Middle frontal gyrus (tissue), 1 donor: ENCODE data around the gene ERCC5.

Experiments
- DNase-seq: peaks from one replicate; pipeline ENCODE4 v3.0.0-alpha.2; 2015; ENCODE audit warnings: low spot score; ENCODE audit errors: extremely low spot score

The ERCC5 gene

DNA sequence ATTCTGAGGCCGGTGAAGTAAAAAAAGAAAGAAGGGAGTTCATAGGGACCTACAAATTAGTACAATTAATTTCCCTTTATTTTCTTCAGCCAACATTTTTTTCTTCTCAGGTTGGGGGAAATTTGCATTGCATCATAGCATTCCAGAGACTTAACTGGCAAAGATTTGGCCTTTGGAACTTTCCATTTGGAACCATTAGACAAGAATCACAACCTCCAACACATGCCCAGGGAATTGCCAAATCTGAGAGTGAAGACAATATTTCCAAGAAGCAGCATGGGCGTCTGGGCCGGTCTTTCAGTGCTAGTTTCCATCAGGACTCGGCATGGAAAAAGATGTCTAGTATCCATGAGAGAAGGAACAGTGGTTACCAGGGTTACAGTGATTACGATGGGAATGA is 6.4 kb upstream of the ERCC5 start:
- no peak for DNase-seq

DNA sequence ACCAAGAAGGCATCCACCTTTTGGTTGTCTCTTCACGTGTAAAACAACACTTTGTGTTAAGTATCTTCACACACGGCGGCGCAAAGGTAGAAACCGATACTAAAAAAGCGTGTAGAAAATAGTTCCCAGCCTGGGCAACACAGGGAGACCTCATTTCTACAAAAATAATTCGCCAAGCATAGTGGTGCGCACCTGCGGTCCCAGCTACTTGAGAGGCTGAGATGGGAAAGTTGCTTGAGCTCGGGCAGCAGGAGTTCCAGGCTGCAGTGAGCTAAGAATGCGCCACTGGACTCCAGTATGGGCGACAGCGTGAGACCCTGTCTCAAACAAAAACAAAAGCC is 573 bp upstream of the ERCC5 start:
- DNase-seq, result no peak

- DNase-seq, result no peak
These were observed 606 bp downstream of the ERCC5 start for GRCh38 chr13:102846261-102847015.

DNA sequence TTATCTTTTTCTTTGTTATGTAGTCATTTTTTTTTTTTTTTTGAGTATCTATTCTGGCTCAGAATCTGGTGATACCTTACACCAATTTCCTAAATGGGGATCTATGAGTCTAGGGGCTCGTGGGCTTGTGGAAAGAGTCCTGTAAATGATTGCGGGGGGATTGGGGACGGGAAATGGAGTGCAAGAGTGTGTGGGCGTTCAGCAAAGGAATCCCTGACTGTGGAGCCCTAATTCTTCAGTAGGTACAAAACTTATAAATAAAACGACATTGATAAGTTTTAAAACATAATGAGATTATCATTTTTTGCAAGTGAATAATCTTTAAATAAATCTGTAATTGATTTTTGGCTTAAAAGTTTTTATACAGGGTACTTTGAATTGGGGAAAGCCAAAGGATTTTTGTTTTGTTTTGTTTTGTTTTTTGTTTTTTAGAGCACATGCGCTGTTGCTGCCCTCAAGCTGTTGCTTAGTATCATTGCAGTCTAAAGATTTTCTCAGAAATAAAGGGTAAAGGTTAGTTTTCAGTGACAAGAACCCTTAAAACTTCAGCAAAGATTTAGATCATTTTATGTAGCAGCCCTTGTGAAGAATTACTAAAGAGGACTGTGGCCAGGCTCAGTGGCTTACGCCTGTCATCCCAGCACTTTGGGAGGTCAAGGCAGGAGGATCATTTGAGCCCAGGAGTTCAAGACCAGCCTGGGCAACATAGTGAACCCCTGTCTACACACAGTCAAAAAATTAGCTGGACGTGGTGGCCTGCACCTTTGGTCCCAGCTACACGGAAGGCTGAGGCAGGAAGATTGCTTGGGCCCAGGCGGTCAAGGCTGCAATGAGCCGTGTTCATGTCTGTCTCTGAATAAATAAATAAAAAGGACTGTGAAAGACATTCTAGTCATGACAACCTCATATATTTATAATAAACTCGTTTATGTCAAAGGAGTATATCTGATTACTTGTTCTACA is 1.7 kb downstream of the ERCC5 start:
- no peak for DNase-seq

DNA sequence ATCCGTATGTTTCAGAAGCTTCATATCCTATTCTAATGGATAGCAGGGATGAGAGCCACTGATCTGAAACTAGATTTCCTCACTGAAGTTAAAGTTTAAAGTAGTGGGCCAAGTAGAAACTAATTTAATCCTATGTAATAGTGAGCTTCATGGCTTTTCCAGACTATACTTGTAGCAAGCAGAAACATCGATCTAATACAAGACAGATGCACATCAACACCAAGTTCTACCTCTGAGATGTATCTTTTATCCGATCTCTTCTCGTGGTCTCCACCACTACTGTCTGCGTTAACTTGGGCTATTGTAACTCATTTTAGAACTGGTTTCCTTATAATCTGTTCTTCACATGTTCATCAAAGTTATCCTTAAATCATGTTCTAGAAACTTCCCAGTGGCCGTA is 3.1 kb downstream of the ERCC5 start:
- no peak for DNase-seq

DNA sequence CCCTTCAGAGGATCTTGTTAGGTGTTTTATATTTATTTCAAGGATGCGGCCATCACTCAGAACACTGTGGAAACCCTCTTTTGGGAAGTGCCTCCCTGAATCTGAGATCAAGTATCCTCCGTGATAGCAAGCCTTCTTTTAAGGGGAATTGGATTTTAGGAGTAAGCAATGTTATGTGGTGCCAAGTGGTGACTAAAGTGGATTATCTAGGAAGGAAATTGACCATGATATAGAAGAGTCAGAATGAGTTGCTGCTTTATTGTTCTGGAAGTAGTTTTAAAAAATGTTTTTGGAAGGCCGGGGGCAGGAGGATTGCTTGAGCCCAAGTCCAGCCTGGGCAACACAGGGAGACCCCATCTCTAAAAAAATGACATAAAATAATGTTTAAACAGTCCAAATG is 6.7 kb downstream of the ERCC5 start:
- no peak for DNase-seq

DNA sequence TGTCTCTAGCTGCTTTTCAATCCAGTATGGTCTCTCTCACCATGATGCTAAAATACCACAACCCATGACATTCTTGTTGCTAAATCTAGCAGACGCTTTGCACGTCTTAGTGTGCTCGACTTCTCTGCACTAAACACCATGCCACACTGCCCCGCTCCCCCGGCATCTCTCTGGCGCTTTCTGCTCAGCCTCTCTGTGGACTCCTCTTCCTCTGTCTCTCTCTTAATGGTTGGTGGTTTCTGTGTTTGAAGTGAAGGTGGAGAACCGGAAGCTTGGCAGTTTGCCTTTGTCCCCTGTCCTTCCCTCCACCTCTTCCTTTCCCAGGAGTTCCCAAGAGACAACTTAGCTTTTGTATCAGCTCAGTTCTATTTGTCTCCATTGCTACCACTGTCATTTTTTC is 8.8 kb downstream of the ERCC5 start:
- DNase-seq, result no peak

DNA sequence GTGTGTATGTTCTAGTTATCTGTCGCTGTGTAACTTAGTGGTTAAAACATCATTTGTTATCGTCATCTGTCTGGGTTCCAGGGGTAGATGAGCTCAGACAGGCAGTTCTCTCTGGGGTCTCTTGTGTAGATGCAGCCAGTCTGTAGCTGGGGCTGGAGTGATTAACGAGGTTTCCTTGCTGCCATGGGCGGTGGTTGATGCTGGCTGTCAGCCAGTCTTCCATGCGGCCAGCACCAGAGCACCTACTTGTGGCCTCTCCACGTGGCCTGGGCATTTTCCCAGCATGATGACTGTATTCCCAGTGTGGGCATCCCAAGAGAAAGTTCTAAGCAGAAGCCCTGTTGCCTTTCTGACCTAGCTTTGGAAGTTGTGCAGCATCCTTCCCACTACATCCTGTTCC is 10.7 kb downstream of the ERCC5 start:
- no peak for DNase-seq

- DNase-seq, result no peak
These were observed 16.9 kb downstream of the ERCC5 start for GRCh38 chr13:102862624-102863210.

GRCh38 chr13:102863590-102863989 is 17.8 kb downstream of the ERCC5 start:
- DNase-seq, result no peak

GRCh38 chr13:102868366-102868936 is 22.6 kb downstream of the ERCC5 start:
- no peak for DNase-seq

DNA sequence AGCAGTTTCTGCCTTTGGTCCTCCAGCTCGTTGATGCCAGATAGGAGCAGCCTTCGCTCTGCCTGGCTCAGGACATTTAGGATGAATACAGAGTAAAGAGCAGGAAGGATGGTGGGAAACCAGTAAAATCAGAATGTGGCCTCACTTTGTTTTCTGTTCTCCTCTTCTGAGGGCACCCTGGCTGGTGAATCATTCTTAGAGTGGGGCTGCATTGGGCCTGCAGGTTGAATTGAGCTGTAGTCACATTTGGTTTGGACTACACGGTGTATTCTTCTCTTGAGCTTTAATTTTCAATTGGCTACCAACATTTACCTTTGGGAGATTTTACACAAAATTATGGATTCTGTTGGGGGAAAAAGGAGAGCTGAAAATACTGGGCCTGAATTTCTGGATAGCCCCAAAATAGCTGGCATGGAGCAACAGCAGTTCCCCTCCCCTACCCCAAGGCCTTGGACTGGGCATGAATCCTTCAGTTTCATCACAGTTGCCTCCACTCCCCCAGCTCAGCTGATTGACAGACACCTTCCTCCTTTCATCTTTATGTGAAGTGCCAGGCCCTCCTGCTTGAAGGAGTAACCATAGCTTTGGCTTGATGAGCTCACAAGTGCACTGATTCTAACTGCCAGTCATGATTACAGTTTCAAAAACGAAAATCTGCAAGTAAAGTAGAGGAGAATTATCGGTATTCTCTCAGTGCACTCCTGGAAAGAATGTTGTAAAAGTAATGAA is 24.3 kb downstream of the ERCC5 start:
- no peak for DNase-seq

DNA sequence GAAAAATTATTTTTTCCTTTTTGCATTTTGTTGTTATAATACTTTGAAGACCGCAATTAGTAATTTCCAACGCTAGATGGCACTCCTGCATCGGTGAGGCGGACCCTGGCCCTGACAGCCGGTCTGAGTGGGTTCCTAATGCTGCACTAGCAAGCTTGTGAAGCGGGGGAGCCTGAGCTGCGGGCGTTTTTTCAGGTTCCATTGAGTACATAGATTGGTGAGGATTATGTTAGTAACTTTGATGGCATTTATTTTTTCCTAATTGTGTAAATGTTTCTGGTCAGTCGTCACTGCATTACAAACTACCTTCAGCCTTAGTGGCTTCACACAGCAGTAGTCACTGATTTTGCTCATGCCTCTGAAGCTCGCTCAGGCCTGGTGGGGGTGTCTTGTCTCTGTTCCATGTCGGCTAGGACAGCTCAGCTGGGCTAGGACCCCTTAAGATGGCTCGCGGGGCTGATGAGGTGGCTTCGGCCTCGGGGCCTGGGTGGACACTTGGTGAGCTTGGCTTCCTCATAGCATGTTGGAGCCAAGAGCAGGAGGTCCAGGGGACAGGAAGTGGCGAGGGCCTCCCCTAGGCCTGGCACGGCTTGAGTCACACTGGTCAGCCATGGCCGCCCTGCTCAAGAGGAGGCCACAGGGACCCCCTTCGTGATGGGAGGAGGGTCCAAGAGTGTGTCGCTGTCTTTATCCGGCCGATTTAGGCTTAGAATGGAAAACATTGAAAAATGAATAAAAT is 25.0 kb downstream of the ERCC5 start:
- DNase-seq, result no peak

DNA sequence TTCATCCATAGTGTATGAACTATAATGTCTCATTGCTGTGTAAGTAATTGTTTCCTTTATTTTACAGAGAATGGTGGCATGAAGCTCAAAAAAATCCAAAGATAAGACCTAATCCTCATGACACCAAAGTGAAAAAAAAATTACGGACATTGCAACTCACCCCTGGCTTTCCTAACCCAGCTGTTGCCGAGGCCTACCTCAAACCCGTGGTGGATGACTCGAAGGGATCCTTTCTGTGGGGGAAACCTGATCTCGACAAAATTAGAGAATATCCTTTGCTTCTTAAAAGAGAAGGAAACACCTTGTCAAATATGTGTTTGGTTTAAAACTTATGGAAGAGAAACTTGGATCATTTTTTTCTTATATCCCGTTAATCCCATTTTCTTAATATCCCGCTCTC is 26.3 kb downstream of the ERCC5 start:
- DNase-seq, result no peak

GRCh38 chr13:102872531-102872930 is 26.7 kb downstream of the ERCC5 start:
- DNase-seq, result no peak

DNA sequence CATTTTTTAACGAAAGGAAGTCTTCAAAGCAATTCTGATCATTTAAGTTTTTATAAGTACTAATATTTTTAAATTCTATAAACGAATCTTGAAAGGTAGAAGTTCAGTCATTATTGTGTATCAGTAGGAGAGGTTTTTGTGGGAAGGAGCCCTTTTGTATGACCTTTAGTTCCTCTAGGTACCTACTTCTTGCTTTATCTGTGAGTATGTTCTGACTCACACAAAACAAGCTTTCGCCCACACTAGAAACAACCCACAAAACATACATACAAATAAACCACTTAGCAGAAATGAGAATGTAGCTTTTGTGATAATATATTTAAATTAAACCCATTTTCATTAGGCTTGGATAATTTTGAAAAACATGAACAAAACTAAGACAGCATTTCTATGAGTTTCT is 27.8 kb downstream of the ERCC5 start:
- no peak for DNase-seq

GRCh38 chr13:102875256-102875655 is 29.4 kb downstream of the ERCC5 start:
- no peak for DNase-seq

GRCh38 chr13:102877303-102877702 is 31.5 kb downstream of the ERCC5 start:
- DNase-seq, result no peak

GRCh38 chr13:102878481-102878880 is 32.6 kb downstream of the ERCC5 start:
- no peak for DNase-seq

- DNase-seq, result no peak
These were observed 34.1 kb downstream of the ERCC5 start for GRCh38 chr13:102879793-102880499.
